ENCODE data around the gene MFSD2B.
"Not testable (repeated sequence)": the region's sequence is repeated elsewhere in the genome, so short reads cannot be mapped to it uniquely, and the experiment has no call there.

MFSD2B gene

GRCh38 chr2:24040511-24040910, 30.6 kb downstream of the MFSD2B start:
- H3K27me3 ChIP-seq (ENCODE audit: control insufficient read depth in 1 of 2, insufficient read depth in 2 of 2, low read length in 2 of 2): no peaks in the 10 kb centered on the region
- H3K36me3 ChIP-seq (ENCODE audit: control insufficient read depth in 1 of 2, insufficient read depth in 2 of 2, low read length in 2 of 2): peaks cover 0 to 19% of the 10 kb centered on the region in 2 donors
- no peak overlapping the region for H3K27ac ChIP-seq (ENCODE audit: low read depth, low read length)
- no peaks in the 10 kb centered on the region for H3K4me1 ChIP-seq (ENCODE audit: control insufficient read depth in 1 of 2, insufficient read depth in 2 of 2, low read length in 2 of 2)
- no peak overlapping the region for H3K9ac ChIP-seq (ENCODE audit: low read depth in 1 of 2, low read length in 2 of 2)
- H3K9me3 ChIP-seq (ENCODE audit: control insufficient read depth in 1 of 2, low read length in 2 of 2): no peaks in the 10 kb centered on the region
- no peak overlapping the region for H3K4me3 ChIP-seq (ENCODE audit: low read depth in 1 of 2, low read length in 2 of 2)

GRCh38 chr2:24043133-24043532, 33.2 kb downstream of the MFSD2B start:
- not testable (repeated sequence) for H3K9ac ChIP-seq (ENCODE audit: low read depth in 1 of 2, low read length in 2 of 2); H3K4me1 ChIP-seq (ENCODE audit: control insufficient read depth in 1 of 2, insufficient read depth in 2 of 2, low read length in 2 of 2); H3K9me3 ChIP-seq (ENCODE audit: control insufficient read depth in 1 of 2, low read length in 2 of 2); H3K27ac ChIP-seq (ENCODE audit: low read depth, low read length); H3K27me3 ChIP-seq (ENCODE audit: control insufficient read depth in 1 of 2, insufficient read depth in 2 of 2, low read length in 2 of 2); H3K4me3 ChIP-seq (ENCODE audit: low read depth in 1 of 2, low read length in 2 of 2)
- peaks cover 0 to 12% of the 10 kb centered on the region in 2 donors for H3K36me3 ChIP-seq (ENCODE audit: control insufficient read depth in 1 of 2, insufficient read depth in 2 of 2, low read length in 2 of 2)

- peaks cover 14 to 15% of the 10 kb centered on the region in 2 donors for H3K4me1 ChIP-seq (ENCODE audit: control insufficient read depth in 1 of 2, insufficient read depth in 2 of 2, low read length in 2 of 2)
Observed at GRCh38 chr2:24045511-24046508, 35.9 kb downstream of the MFSD2B start.

GRCh38 chr2:24046599-24046929, 36.7 kb downstream of the MFSD2B start:
- H3K36me3 ChIP-seq (ENCODE audit: control insufficient read depth in 1 of 2, insufficient read depth in 2 of 2, low read length in 2 of 2): no peaks in the 10 kb centered on the region
- peaks cover 14 to 15% of the 10 kb centered on the region in 2 donors for H3K4me1 ChIP-seq (ENCODE audit: control insufficient read depth in 1 of 2, insufficient read depth in 2 of 2, low read length in 2 of 2)
- H3K9me3 ChIP-seq (ENCODE audit: control insufficient read depth in 1 of 2, low read length in 2 of 2): no peaks in the 10 kb centered on the region
- H3K27me3 ChIP-seq (ENCODE audit: control insufficient read depth in 1 of 2, insufficient read depth in 2 of 2, low read length in 2 of 2): peaks cover 0 to 3% of the 10 kb centered on the region in 2 donors
- peak overlapping the region; percentile 79 to 85 for H3K4me3 ChIP-seq (ENCODE audit: low read depth in 1 of 2, low read length in 2 of 2)
- H3K27ac ChIP-seq (ENCODE audit: low read depth, low read length): no peak overlapping the region
- H3K9ac ChIP-seq (ENCODE audit: low read depth in 1 of 2, low read length in 2 of 2): peak overlapping the region; percentile 65 to 74

More at GRCh38 chr2:24045511-24046508, 35.9 kb downstream of the MFSD2B start:
- Histone ChIP-seq H3K9ac (ENCODE audit: low read depth in 1 of 2, low read length in 2 of 2) (no peak overlapping the region), H3K36me3 (ENCODE audit: control insufficient read depth in 1 of 2, insufficient read depth in 2 of 2, low read length in 2 of 2) (no peaks in the 10 kb centered on the region), H3K4me3 (ENCODE audit: low read depth in 1 of 2, low read length in 2 of 2) (peak overlapping the region in 1 of 2 donors; percentile 85), H3K27ac (ENCODE audit: low read depth, low read length) (no peak overlapping the region), H3K27me3 (ENCODE audit: control insufficient read depth in 1 of 2, insufficient read depth in 2 of 2, low read length in 2 of 2) (peaks cover 0 to 3% of the 10 kb centered on the region in 2 donors), H3K9me3 (ENCODE audit: control insufficient read depth in 1 of 2, low read length in 2 of 2) (no peaks in the 10 kb centered on the region)

- Histone ChIP-seq H3K36me3 (ENCODE audit: control insufficient read depth in 1 of 2, insufficient read depth in 2 of 2, low read length in 2 of 2) (no peaks in the 10 kb centered on the region), H3K9me3 (ENCODE audit: control insufficient read depth in 1 of 2, low read length in 2 of 2) (no peaks in the 10 kb centered on the region), H3K4me3 (ENCODE audit: low read depth in 1 of 2, low read length in 2 of 2) (peak within 1 kb of the TSS; percentile 79 to 85), H3K27ac (ENCODE audit: low read depth, low read length) (no peak within 1 kb of the TSS), H3K27me3 (ENCODE audit: control insufficient read depth in 1 of 2, insufficient read depth in 2 of 2, low read length in 2 of 2) (peaks cover 0 to 3% of the 10 kb centered on the region in 2 donors), H3K4me1 (ENCODE audit: control insufficient read depth in 1 of 2, insufficient read depth in 2 of 2, low read length in 2 of 2) (peaks cover 14 to 15% of the 10 kb centered on the region in 2 donors), H3K9ac (ENCODE audit: low read depth in 1 of 2, low read length in 2 of 2) (peak within 1 kb of the TSS; percentile 65 to 74)
Observed at GRCh38 chr2:24046930-24047702, 37.2 kb downstream of the MFSD2B start, which contains the start of gene WDCP. WDCP (minus strand) TSS chr2:24047391; CDS start chr2:24039494, 7,897 bp downstream.

GRCh38 chr2:24047703-24048033, 37.8 kb downstream of the MFSD2B start:
- H3K4me3 ChIP-seq (ENCODE audit: low read depth in 1 of 2, low read length in 2 of 2): peak overlapping the region in 1 of 2 donors; percentile 56
- H3K27me3 ChIP-seq (ENCODE audit: control insufficient read depth in 1 of 2, insufficient read depth in 2 of 2, low read length in 2 of 2): peaks cover 0 to 3% of the 10 kb centered on the region in 2 donors
- no peaks in the 10 kb centered on the region for H3K36me3 ChIP-seq (ENCODE audit: control insufficient read depth in 1 of 2, insufficient read depth in 2 of 2, low read length in 2 of 2)
- peak overlapping the region in 1 of 2 donors; percentile 14 for H3K9ac ChIP-seq (ENCODE audit: low read depth in 1 of 2, low read length in 2 of 2)
- peaks cover 14 to 15% of the 10 kb centered on the region in 2 donors for H3K4me1 ChIP-seq (ENCODE audit: control insufficient read depth in 1 of 2, insufficient read depth in 2 of 2, low read length in 2 of 2)
- H3K27ac ChIP-seq (ENCODE audit: low read depth, low read length): no peak overlapping the region
- no peaks in the 10 kb centered on the region for H3K9me3 ChIP-seq (ENCODE audit: control insufficient read depth in 1 of 2, low read length in 2 of 2)

GRCh38 chr2:24048769-24049484, 39.0 kb downstream of the MFSD2B start:
- H3K9ac ChIP-seq (ENCODE audit: low read depth in 1 of 2, low read length in 2 of 2): no peak overlapping the region
- peaks cover 0 to 3% of the 10 kb centered on the region in 2 donors for H3K27me3 ChIP-seq (ENCODE audit: control insufficient read depth in 1 of 2, insufficient read depth in 2 of 2, low read length in 2 of 2)
- no peak overlapping the region for H3K27ac ChIP-seq (ENCODE audit: low read depth, low read length)
- no peaks in the 10 kb centered on the region for H3K9me3 ChIP-seq (ENCODE audit: control insufficient read depth in 1 of 2, low read length in 2 of 2)
- no peaks in the 10 kb centered on the region for H3K36me3 ChIP-seq (ENCODE audit: control insufficient read depth in 1 of 2, insufficient read depth in 2 of 2, low read length in 2 of 2)
- H3K4me1 ChIP-seq (ENCODE audit: control insufficient read depth in 1 of 2, insufficient read depth in 2 of 2, low read length in 2 of 2): peaks cover 14 to 15% of the 10 kb centered on the region in 2 donors
- peak overlapping the region; percentile 68 to 69 for H3K4me3 ChIP-seq (ENCODE audit: low read depth in 1 of 2, low read length in 2 of 2)

- Histone ChIP-seq H3K4me1 (ENCODE audit: control insufficient read depth in 1 of 2, insufficient read depth in 2 of 2, low read length in 2 of 2) (peaks cover 14 to 15% of the 10 kb centered on the region in 2 donors), H3K36me3 (ENCODE audit: control insufficient read depth in 1 of 2, insufficient read depth in 2 of 2, low read length in 2 of 2) (no peaks in the 10 kb centered on the region), H3K27ac (ENCODE audit: low read depth, low read length) (no peak within 1 kb of the TSS), H3K9me3 (ENCODE audit: control insufficient read depth in 1 of 2, low read length in 2 of 2) (no peaks in the 10 kb centered on the region), H3K27me3 (ENCODE audit: control insufficient read depth in 1 of 2, insufficient read depth in 2 of 2, low read length in 2 of 2) (peaks cover 0 to 3% of the 10 kb centered on the region in 2 donors), H3K9ac (ENCODE audit: low read depth in 1 of 2, low read length in 2 of 2) (peak within 1 kb of the TSS; percentile 67 to 72), H3K4me3 (ENCODE audit: low read depth in 1 of 2, low read length in 2 of 2) (peak within 1 kb of the TSS; percentile 68 to 69)
Observed at GRCh38 chr2:24049485-24050021, 39.7 kb downstream of the MFSD2B start, which contains the start of gene FKBP1B. FKBP1B (plus strand) TSS chr2:24049741; CDS start chr2:24049850, 109 bp downstream.

Measured in duodenal mucosa (tissue), 2 donors.